HG03558 (cell line): ENCODE measurements around the gene CENPQ.
A peak's percentile ranks its signal among the peaks of the same experiment; 100 is the strongest.
"Not testable (repeated sequence)": the region's sequence is repeated elsewhere in the genome, so short reads cannot be mapped to it uniquely, and the experiment has no call there.

Experiments used
- ATAC-seq: cut with Tn5 transposase; IDR thresholded peaks from one replicate; pipeline ENCODE4 v1.9.1; 2021; ENCODE audit warnings: moderate number of reproducible peaks; ENCODE audit not compliant: unreplicated experiment; ENCODE audit errors: extremely low read depth

CENPQ gene, protein sequence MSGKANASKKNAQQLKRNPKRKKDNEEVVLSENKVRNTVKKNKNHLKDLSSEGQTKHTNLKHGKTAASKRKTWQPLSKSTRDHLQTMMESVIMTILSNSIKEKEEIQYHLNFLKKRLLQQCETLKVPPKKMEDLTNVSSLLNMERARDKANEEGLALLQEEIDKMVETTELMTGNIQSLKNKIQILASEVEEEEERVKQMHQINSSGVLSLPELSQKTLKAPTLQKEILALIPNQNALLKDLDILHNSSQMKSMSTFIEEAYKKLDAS

DNA sequence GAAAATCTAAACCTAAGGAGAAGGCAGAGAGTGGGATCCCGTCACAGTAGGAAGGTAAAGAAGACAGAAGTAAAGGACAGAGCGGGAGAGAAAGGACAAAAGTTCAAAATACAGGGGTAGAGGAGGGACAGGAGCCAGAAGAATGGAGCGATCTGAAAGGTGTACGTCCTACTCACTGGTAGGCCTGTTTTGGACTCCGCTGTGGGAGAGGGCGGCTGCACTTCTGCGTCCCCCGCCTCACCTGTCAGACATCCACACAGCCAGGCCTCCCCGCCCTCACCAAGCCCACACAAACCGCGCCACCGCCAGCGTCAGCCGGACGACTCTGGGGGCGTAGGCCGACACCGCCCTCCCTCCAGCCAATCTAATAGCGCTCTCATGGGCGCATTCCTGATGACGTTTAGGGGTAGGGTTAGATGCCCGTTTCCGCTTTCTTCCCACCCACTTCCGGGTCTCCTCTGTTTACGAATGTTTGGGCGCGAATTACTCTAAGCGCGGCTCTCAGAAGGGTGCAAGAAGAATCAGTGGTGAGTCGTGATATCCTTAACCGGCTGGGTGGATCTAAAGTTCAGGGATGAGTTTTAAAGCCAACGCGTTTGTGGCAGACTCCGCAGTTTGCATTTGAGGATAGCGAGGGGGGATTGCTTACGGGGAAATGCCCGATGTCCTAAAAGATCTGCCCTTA is at the start of gene CENPQ, which contains the start of gene MMUT:
TSS of gene CENPQ (plus strand) at position 444 of the 685 bp plus-strand sequence. CDS start 6,807 bp downstream, outside the sequence.
TSS of gene MMUT (minus strand) at position 327 of the 685 bp plus-strand sequence. CDS start 3,787 bp downstream, outside the sequence.
- ATAC-seq, result peak; percentile 97

DNA sequence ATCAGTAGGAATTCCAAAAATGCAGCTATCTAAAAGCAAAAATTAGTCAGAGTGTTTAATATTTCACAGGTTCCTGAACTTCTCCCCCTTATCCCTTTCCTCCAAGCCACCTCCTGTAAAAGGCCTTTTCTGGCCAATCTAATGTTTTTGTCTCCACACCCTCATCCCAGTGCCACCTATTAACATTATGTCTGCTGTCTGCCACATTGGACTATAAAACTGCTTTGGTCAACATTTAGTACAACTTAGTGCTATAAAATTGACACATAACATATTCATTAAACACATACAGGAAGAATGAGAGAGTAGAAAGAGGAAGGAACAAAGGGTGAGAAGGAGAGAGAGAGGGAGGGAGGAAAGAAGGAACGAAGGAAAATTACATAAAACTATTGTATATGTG is 47.8 kb upstream of the CENPQ start:
- ATAC-seq, result no peak

DNA sequence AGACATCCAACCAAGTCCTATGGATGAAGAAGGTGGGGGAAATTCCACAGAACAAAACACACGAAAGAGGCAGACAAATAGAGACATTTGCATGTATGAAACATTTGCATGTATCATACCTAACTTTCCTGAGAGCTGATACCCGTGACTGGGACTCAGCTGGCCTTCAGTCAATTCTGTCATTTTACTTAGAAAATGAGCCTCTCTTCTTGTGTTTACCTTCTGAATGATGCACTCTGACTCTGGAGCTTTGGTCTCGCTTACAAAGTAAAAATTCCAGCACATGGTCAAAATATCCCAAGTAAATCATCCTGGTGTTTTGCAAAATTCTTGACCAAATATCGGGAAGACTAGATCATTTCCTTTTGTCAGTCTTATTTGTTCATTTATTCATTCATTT is 47.0 kb upstream of the CENPQ start:
- ATAC-seq, result no peak

DNA sequence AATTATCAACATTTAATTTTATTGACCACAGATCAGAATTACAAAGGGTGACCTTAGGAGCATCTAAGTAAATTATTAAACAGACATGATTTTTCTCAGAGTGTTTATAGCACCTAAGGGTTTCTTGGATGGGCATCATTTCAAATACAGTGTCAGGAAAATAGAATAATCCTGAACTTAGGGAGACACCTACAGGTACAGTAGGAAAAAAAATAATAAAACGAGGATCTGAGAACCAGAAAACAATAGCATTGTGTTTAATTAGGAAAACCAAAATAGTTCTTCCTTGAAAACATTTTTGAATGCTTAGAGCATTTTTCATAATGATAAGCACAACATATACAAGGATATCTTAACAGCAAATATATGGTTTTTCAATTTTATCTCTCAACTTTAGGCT is 39.4 kb upstream of the CENPQ start:
- no peak for ATAC-seq

DNA sequence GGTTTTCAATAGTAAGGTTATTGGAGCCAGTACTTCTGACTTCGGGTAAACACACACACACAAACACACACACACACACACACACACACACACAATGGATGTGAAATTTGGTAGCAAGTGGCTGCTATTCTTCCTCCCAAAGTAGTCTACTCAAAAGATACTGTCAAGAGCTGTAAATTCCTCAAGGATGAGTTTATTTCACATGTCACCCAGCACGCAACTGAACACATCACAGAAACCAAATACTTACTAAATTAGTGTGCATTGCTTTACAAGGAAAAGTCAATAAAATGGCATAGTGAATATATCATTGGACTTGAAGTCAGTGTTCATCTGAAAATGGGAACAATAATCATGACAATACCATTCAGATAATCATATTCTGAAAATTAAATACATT is 33.0 kb upstream of the CENPQ start:
- ATAC-seq, result no peak

DNA sequence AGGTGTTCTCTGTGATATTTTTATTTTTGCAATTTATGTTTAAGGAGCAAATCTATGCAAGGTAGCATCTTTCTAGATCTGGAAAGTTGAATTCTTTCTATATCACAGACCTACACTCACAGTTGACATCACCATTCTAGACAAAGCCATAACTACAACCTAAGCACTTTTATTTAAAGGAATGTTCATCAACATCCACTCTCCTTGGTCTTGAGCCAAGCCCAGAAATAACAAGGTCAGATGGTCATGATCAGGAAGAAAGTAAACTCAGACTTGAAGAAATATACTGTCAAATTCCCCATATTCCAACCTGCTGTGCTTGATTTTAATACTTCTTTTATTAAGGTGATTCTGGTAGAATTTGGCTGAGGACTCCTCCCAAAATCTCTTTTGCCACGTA is 32.3 kb upstream of the CENPQ start:
- no peak for ATAC-seq

DNA sequence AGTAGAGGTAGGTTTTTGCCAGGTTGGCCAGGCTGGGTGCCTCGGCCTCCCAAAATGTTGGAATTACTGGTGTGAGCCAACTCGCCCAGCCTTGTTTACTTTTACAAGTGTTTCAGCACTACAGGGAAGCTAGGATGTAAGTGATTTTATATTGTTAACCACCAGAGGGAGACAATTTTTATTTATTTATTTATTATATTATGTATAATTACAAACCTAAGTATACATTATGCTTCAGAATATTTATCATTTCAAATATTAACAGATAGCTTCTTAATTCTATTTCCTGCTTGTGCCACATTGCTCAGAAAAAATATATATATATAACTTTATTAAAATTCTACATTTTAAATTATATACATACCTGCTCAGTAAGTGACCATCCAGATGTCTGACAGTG is 9.9 kb upstream of the CENPQ start:
- ATAC-seq, result no peak

DNA sequence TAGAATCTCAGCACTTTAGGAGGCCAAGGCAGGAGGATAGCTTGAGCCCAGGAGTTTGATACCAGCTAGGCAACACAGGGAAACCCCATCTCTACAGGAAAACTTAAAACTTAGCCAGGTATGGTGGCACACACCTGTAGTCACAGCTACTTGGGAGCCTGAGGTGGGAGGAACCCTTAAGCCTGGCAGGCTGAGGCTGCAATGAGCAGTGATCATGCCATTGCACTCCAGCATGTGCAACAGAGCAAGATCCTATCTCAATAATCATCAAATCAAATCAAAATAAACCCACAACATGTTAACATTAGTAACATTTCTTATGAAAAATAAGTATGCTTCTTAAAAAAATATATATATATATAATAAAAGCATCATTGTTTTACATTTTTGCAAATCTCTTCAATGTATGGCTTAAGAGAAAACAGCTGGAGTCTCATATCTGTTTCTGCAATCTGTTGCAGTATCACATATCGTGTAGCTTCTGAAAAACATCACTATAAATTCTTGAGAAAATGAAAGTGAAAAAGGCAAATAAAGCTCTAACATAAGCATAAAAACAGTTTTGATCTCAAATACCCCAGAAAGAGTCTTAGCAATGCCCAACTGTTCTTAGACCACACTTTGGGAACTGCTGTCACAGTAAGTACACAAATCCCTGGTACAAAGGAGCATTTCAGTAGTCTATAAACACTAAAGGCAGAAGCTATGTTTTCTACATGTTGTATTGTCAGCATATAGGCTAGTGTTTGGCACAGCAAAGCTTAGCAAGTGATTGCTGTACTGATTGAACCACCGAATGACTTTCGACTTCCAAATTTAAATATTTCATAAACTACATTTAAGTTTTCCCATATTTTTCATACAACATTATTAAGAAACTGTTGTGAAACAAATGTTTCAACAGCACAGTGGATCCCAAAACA is 8.1 kb upstream of the CENPQ start:
- peak; percentile 69 for ATAC-seq

DNA sequence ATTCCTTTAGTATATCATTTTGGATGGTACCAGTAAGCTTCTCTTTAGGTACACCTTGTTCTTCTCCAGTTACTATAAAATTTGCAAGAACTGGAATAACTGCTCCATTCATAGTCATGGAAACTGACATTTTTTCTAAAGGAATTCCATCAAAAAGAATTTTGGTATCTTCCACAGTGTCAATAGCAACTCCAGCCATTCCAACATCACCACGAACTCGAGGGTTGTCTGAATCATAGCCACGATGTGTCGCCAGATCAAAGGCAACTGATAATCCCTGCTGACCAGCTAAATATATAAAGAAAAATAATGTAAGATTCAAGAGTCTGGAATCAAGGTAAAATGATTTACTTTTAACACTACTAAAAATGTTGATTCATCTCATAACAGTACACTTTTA is 5.4 kb upstream of the CENPQ start:
- no peak for ATAC-seq

DNA sequence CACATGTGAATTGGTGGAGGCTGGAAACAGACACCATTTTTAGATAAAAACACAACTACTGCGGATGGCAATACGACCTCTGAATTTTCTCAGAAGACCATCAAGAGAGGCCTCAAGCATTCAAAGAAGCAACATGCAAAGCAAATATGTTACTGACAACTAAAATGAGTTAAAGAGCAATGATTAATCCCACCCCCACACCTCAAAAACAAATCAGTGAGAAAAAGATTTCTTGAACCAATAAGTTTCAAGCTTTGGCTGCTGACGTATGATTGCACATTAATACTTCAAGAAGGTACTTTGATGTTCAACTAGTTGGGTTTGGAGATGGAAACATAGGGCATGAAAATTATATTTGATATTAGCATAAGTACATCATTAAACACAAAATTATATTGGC is 1.1 kb upstream of the CENPQ start:
- no peak for ATAC-seq

DNA sequence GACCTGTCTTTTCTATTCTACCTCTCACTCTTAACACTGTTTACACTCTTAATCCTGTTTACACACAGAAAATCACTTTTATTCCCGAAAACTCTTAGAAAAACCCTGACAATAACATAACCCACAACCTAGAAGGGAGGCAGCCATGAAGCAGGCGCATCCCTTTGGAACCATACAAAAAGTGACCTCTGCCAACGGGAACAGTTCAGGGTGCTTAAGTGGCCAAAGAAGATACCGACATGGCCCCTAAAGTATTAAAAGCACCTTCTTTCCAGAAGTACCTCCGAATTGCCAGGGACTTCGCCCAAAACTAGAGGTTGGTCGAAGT is 607 bp upstream of the CENPQ start:
- ATAC-seq, result peak; percentile 6

DNA sequence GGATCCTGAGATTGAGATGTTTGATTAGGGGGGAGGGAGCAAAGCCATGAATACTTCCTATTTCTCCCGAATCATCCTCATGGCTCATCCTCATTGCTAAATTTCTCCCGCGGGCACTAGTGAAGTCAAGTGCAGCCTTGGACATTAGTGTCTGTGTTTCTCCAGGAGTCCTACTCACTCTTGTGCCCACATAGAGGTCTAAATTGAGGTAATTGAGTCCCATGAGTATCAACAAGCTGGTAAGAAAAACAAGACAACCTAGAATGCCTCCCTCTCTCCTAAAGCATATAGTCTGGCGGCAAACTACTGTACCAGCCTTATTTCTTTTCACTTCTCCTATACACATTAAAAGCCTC is 420 bp downstream of the CENPQ start:
- no peak for ATAC-seq

DNA sequence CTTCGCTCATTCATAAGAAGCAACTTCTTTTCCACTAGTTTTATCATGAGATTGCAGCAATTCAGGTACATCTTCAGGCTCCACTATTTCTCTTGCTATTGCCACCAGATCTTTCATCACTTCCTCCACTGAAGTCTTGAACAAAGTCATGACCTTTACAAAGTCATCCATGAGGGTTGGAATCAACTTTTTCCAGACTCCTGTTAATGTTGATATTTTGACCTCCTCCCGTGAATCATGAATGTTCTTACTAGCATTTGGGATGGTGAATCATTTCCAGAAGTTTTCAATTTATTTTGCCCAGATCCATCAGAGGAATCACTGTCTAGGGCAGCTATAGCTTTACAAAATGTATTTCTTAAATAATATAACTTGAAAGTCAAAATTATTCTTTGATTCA is 1.5 kb downstream of the CENPQ start:
- ATAC-seq, result no peak

DNA sequence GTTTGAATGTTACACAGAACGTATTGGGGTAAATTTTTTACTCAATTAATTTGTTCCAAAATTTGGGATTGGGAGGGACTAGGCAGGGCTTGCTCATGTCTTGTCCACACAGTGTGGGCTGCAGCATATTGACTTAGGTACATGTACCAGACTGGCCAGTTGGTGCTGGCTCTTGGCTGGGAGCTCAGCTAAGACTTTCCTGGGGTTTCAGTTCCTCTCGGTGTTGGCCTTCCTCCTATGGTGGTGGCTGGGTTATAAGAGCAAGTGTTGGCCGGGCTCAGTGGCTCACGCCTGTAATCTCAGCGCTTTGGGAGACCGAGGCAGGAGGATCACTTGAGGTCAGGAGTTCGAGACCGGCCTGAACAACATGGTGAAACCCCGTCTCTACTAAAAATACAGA is 4.9 kb downstream of the CENPQ start:
- ATAC-seq, result no peak

DNA sequence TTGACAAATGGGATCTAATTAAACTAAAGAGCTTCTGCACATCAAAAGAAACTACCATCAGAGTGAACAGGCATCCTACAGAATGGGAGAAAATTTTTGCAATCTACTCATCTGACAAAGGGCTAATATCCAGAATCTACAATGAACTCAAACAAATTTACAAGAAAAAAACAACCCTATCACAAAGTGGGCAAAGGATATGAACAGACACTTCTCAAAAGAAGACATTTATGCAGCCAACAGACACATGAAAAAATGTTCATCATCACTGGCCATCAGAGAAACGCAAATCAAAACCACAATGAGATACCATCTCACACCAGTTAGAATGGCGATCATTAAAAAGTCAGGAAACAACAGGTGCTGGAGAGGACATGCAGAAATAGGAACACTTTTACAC is 13.4 kb downstream of the CENPQ start:
- ATAC-seq, result not testable (repeated sequence)

DNA sequence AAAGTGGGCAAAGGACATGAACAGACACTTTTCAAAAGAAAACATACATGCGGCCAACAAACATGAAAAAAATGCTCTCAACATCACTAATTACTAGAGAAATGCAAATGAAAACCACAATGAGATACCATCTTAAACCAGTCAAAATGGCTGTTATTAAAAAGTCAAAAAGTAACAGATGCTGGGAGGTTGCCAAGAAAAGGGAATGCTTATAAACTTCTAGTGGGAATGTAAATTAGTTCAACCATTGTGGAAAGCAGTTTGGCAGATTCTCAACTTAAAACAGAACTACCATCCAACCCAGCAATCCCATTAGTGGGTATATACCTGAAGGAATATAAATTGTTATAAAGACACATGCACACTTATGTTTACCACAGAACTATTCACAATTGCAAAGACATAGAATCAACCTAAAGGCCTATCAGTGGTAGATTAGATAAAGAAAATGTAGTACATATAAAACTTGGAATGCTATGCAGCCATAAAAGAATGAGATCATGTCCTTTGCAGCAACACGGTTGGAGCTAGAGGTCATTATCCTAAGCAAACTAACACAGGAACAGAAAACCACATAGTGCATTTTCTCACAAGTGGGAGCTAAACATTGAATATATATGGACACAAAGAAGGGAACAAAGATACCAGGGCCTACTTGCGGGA is 16.3 kb downstream of the CENPQ start:
- no peak for ATAC-seq

DNA sequence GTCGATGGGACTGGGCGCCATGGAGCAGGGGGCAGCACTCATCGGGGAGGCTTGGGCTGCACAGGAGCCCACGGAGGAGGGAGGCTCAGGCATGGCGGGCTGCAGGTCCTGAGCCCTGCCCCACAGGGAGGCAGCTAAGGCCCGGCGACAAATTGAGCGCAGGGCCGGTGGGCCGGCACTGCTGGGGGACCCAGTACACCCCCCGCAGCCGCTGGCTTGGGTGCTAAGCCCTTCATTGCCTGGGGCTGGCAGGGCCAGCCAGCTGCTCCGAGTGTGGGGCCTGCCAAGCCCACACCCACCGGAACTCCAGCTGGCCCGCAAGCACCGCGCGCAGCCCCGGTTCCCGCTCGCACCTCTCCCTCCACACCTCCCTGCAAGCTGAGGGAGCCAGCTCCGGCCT is 18.7 kb downstream of the CENPQ start:
- ATAC-seq, result not testable (repeated sequence)

DNA sequence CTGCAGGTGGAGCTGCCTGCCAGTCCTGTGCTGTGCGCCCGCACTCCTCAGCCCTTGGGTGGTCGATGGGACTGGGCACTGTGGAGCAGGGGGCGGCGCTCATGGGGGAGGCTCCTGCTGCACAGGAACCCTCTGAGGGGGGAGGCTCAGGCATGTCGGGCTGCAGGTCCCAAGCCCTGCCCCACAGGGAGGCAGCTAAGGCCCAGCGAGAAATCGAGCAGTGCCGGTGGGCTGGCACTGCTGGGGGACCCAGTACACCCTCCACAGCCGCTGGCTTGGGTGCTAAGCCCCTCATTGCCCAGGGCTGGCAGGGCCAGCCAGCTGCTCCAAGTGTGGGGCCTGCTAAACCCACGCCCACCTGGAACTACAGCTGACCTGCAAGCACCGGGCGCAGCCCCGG is 20.2 kb downstream of the CENPQ start:
- ATAC-seq, result not testable (repeated sequence)

DNA sequence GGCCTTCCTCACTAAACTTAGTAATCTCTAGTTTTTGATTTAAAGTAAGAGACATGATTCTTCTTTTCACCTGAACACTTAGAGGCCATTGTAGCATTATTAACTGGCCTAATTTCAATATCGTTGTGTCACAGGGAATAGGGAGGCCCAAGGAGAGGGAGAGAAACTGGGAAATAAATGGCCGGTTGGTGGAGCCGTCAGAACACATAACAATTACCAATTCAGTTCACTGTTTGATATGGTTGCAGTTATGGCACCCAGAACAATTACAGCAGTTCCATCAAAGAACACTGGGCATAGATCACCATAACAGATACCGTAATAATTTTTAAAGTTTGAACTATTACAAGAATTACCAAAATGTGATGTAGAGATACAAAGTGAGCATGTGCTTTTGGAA is 27.5 kb downstream of the CENPQ start:
- ATAC-seq, result no peak

DNA sequence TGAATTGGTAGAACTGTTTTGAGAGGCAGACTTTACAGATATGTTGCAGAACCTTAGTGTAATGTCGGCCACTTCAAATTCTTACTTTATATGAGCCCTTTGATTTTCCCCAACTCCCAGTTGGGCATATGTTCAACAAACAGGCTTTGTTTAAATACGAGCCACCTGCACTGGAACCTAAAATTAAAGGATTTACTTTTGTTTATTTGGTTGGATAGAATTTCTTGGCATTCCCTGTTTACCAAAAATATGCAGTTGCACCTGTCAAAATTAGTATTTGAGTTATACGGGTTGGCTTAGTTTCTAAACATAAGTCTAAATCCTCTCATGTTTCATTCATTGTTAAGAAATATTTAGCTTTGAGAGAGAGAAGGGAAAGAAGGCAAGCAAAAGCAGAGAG is 34.1 kb downstream of the CENPQ start:
- ATAC-seq, result no peak

DNA sequence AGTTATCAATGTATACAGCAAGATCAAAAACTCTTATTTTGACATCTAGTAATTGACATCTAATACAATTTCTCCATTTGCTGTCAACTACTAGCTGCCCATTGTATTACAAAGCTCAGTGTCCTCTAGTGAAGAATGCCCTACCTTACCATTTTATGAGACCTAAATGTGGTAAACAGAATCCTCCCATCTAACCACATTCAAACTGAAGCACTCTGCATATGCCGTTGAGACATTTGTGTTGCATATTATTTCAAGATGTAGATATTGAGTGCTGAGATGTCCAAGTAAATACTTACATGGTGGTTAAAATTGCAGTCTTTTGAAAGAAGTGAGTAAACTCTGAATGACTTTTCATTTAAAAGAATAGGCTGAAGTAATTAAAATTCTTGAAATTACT is 36.0 kb downstream of the CENPQ start:
- no peak for ATAC-seq
